ENCODE results near the gene CFAP251. TPM values are rescaled to one million over a fixed set of nuclear protein-coding genes. Genes with fewer than 3 reads are reported as not detected.

CFAP251 gene
- total RNA-seq, 1 donor from 2014 or later: 4.7 TPM

GRCh38 chr12:121903202-121903601 is 15.2 kb upstream of the CFAP251 start:
- Mint-ChIP-seq H3K4me1 (ENCODE audit: low read depth, unreplicated experiment) (no peaks in the 10 kb centered on the region), H3K4me3 (ENCODE audit: unreplicated experiment) (no peak overlapping the region), H3K36me3 (ENCODE audit: low read depth, unreplicated experiment) (peaks cover 18% of the 10 kb centered on the region), H3K9me3 (ENCODE audit: unreplicated experiment) (no peaks in the 10 kb centered on the region), H3K27ac (ENCODE audit: unreplicated experiment) (no peak overlapping the region), H3K27me3 (ENCODE audit: low read depth, unreplicated experiment) (no peaks in the 10 kb centered on the region)
- Histone ChIP-seq H3K27ac (ENCODE audit: low read depth, low read length) (no peak overlapping the region), H3K4me3 (ENCODE audit: insufficient read depth, low read depth, low read length) (no peak overlapping the region), H3K36me3 (ENCODE audit: insufficient read depth, low read length) (peaks cover 52% of the 10 kb centered on the region), H3K9me3 (ENCODE audit: insufficient read depth, low read depth, low read length) (no peaks in the 10 kb centered on the region), H4K20me1 (ENCODE audit: insufficient read depth, low read length) (peaks cover 14% of the 10 kb centered on the region), H3K4me2 (ENCODE audit: low read length) (no peak overlapping the region), H3K79me2 (ENCODE audit: insufficient read depth, low read length) (peaks cover 2% of the 10 kb centered on the region), H2AFZ (ENCODE audit: low read depth, low read length) (no peak overlapping the region), H3K9ac (ENCODE audit: low read length) (no peak overlapping the region), H3K27me3 (ENCODE audit: insufficient read depth, low read length) (no peaks in the 10 kb centered on the region), H3K4me1 (ENCODE audit: insufficient read depth, low read length) (no peaks in the 10 kb centered on the region)
- DNase-seq (ENCODE audit: low read depth): no peak
- FAIRE-seq: no peak
- TF ChIP-seq EZH2 (IDR thresholded peaks at IDR 0.05; ENCODE audit: insufficient read depth, low read length): no peak
- TF ChIP-seq CTCF (IDR thresholded peaks at IDR 0.05; ENCODE audit: insufficient read depth, low read depth, low read length): no peak

- peaks cover 50% of the 10 kb centered on the region for H3K36me3 ChIP-seq (ENCODE audit: insufficient read depth, low read length)
Measured at GRCh38 chr12:121905746-121906145, 12.6 kb upstream of the CFAP251 start.

More at GRCh38 chr12:121905746-121906145, 12.6 kb upstream of the CFAP251 start:
- H3K4me3 Mint-ChIP-seq (ENCODE audit: unreplicated experiment): no peak overlapping the region
- H3K27ac Mint-ChIP-seq (ENCODE audit: unreplicated experiment): peak overlapping the region; percentile 14
- H3K4me1 ChIP-seq (ENCODE audit: insufficient read depth, low read length): no peaks in the 10 kb centered on the region
- no peaks in the 10 kb centered on the region for H3K9me3 ChIP-seq (ENCODE audit: insufficient read depth, low read depth, low read length)
- H3K27ac ChIP-seq (ENCODE audit: low read depth, low read length): no peak overlapping the region
- FAIRE-seq: no peak
- no peaks in the 10 kb centered on the region for H3K9me3 Mint-ChIP-seq (ENCODE audit: unreplicated experiment)
- H4K20me1 ChIP-seq (ENCODE audit: insufficient read depth, low read length): peaks cover 17% of the 10 kb centered on the region
- no peak overlapping the region for H3K9ac ChIP-seq (ENCODE audit: low read length)
- DNase-seq (ENCODE audit: low read depth): no peak
- no peak overlapping the region for H3K4me3 ChIP-seq (ENCODE audit: insufficient read depth, low read depth, low read length)
- H3K27me3 Mint-ChIP-seq (ENCODE audit: low read depth, unreplicated experiment): no peaks in the 10 kb centered on the region
- no peak for TF ChIP-seq CTCF (IDR thresholded peaks at IDR 0.05; ENCODE audit: insufficient read depth, low read depth, low read length)
- no peak for TF ChIP-seq EZH2 (IDR thresholded peaks at IDR 0.05; ENCODE audit: insufficient read depth, low read length)
- no peaks in the 10 kb centered on the region for H3K4me1 Mint-ChIP-seq (ENCODE audit: low read depth, unreplicated experiment)
- peaks cover 28% of the 10 kb centered on the region for H3K36me3 Mint-ChIP-seq (ENCODE audit: low read depth, unreplicated experiment)
- H3K79me2 ChIP-seq (ENCODE audit: insufficient read depth, low read length): peaks cover 6% of the 10 kb centered on the region
- H2AFZ ChIP-seq (ENCODE audit: low read depth, low read length): no peak overlapping the region
- no peaks in the 10 kb centered on the region for H3K27me3 ChIP-seq (ENCODE audit: insufficient read depth, low read length)
- no peak overlapping the region for H3K4me2 ChIP-seq (ENCODE audit: low read length)

Measured in astrocyte (in vitro differentiated cells and primary cell).